Measurements from ENCODE around the gene ATP6V1F. TPM values are rescaled to one million over a fixed set of nuclear protein-coding genes. Genes with fewer than 3 reads are reported as not detected.

The ATP6V1F gene
- total RNA-seq, 1 experiment from 2014 or later: 149 TPM

DNA sequence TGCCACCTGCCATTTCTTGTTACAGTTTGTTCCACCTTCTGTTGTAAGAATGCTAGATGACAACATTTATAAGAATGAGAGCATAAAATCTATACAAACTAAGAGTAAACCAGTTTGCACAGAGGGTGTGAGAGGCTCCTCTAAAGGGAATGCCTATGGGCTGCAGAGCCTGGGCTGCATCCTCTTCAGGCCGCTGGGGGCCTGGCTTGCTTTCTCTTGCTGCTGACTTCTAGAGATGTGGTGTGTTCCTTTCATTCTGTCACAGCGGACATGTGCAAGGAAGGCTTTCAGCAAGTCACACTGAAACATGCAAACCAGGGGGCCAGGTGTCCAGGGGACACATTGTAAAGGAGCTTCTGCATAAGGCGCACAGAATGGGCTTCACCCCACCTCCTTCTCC, 7.1 kb upstream of the ATP6V1F start:
- ChIA-PET RAD21 (ENCODE audit: low non-redundant PET in 1 of 2, low total read pairs in 2 of 2, uncharacterized antibody in 2 of 2, unreplicated experiment in 2 of 2) (no interaction called here), CTCF (no interaction called here), POLR2A (no interaction called here)
- intact Hi-C loops (cut with micrococcal nuclease): no loop called here
- TF ChIP-seq POLR2A (IDR thresholded peaks at IDR 0.05; ENCODE audit: borderline replicate concordance, extremely low read depth, insufficient read depth, insufficient read length) (no peak), SIN3A (IDR thresholded peaks at IDR 0.05; ENCODE audit: low read depth) (no peak), SP1 (IDR thresholded peaks at IDR 0.05; ENCODE audit: low read depth) (no peak)
- no TSS peak for BruUV-seq (replicated peaks)
- no peaks in the 10 kb centered on the region for H3K79me2 ChIP-seq (ENCODE audit: insufficient read depth, low read length)
- H3K27ac ChIP-seq (ENCODE audit: low read depth, low read length): no peak overlapping the region
- H3K4me2 ChIP-seq (ENCODE audit: low read length): no peak overlapping the region
- H3K4me3 ChIP-seq (replicated peaks in 1 of 2; ENCODE audit: low read depth in 1 of 2, low read length in 2 of 2): no peak overlapping the region
- H3K9me2 ChIP-seq (ENCODE audit: insufficient read depth): no peaks in the 10 kb centered on the region
- no peaks in the 10 kb centered on the region for H3K4me1 ChIP-seq (ENCODE audit: control insufficient read depth in 1 of 2, insufficient read depth in 2 of 2, low read length in 2 of 2)
- no peaks in the 10 kb centered on the region for H3K27me3 ChIP-seq (ENCODE audit: insufficient read depth, low read length)
- DNase-seq (ENCODE audit: low read depth, low spot score): no peak
- H3K36me3 ChIP-seq (ENCODE audit: control insufficient read depth in 1 of 2, insufficient read depth in 2 of 2, low read length in 2 of 2): peaks cover 0 to 1% of the 10 kb centered on the region in 2 experiments; a peak in 1 of 4 replicates
- no peaks in the 10 kb centered on the region for H3K9me3 ChIP-seq (ENCODE audit: control insufficient read depth in 1 of 2, insufficient read depth in 1 of 2, low read depth in 1 of 2, low read length in 2 of 2)
- no peak for ATAC-seq
- no peak overlapping the region for H3K9ac ChIP-seq (ENCODE audit: low read length)
- H4K20me1 ChIP-seq (ENCODE audit: insufficient read depth): no peaks in the 10 kb centered on the region
- H2AFZ ChIP-seq (ENCODE audit: low read depth, low read length, poor library complexity, severe bottlenecking): no peak overlapping the region

DNA sequence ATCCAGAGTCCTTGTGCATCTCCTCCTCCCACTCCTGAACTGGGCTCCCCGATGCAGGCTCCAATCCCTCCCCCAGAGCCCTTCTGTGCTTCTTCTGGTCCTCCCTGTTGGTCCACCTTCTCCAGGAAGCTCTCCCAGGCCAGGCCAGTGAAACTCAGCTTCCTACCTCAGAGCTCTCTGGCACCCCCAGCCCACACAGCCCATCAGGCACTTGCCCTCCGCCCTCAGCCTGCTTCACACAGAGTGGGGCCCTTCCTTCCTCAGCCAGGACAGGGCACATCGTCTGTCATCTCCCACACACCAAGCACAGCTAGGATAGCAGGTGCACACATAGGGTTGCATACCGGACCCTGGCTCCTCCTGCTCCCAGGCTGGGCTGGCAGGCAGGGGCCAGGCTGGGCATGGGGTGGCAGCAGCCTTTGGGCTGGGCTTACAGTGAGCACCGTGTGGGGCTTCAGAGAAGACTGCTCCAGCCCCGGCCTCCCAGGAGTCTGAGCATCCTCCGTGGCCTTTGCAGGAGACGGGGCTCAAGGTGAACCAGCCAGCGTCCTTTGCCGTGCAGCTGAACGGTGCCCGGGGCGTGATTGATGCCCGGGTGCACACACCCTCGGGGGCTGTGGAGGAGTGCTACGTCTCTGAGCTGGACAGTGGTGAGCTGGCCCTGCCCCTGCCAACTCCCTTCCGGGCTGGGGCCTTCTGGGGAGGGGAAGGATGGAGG, 6.5 kb upstream of the ATP6V1F start:
- Histone ChIP-seq H3K4me2 (ENCODE audit: low read length) (no peak overlapping the region), H3K36me3 (ENCODE audit: control insufficient read depth in 1 of 2, insufficient read depth in 2 of 2, low read length in 2 of 2) (no peaks in the 10 kb centered on the region), H3K27ac (ENCODE audit: low read depth, low read length) (no peak overlapping the region), H3K4me3 (replicated peaks in 1 of 2; ENCODE audit: low read depth in 1 of 2, low read length in 2 of 2) (no peak overlapping the region), H4K20me1 (ENCODE audit: insufficient read depth) (no peaks in the 10 kb centered on the region), H3K79me2 (ENCODE audit: insufficient read depth, low read length) (no peaks in the 10 kb centered on the region), H3K9me2 (ENCODE audit: insufficient read depth) (no peaks in the 10 kb centered on the region), H3K9ac (ENCODE audit: low read length) (no peak overlapping the region), H3K4me1 (ENCODE audit: control insufficient read depth in 1 of 2, insufficient read depth in 2 of 2, low read length in 2 of 2) (no peaks in the 10 kb centered on the region), H2AFZ (ENCODE audit: low read depth, low read length, poor library complexity, severe bottlenecking) (no peak overlapping the region), H3K9me3 (ENCODE audit: control insufficient read depth in 1 of 2, insufficient read depth in 1 of 2, low read depth in 1 of 2, low read length in 2 of 2) (no peaks in the 10 kb centered on the region), H3K27me3 (ENCODE audit: insufficient read depth, low read length) (no peaks in the 10 kb centered on the region)
- ATAC-seq (no peak), DNase-seq (ENCODE audit: low read depth, low spot score) (no peak)
- POLR2A ChIA-PET: no interaction called here
- BruUV-seq (replicated peaks): no TSS peak
- RAD21 ChIA-PET (ENCODE audit: low non-redundant PET in 1 of 2, low total read pairs in 2 of 2, uncharacterized antibody in 2 of 2, unreplicated experiment in 2 of 2): no interaction called here
- CTCF ChIA-PET: no interaction called here
- intact Hi-C loops (cut with micrococcal nuclease): no loop called here
- TF ChIP-seq CBX3 (IDR thresholded peaks at IDR 0.05; ENCODE audit: low read depth) (no peak), EGR1 (IDR thresholded peaks at IDR 0.05; ENCODE audit: low read depth) (no peak), JUND (IDR thresholded peaks at IDR 0.05) (no peak), SIN3A (IDR thresholded peaks at IDR 0.05; ENCODE audit: low read depth) (no peak)
- TF ChIP-seq, protein P1, sequence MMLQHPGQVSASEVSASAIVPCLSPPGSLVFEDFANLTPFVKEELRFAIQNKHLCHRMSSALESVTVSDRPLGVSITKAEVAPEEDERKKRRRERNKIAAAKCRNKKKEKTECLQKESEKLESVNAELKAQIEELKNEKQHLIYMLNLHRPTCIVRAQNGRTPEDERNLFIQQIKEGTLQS (IDR thresholded peaks at IDR 0.05): no peak
- TF ChIP-seq, protein P2, sequence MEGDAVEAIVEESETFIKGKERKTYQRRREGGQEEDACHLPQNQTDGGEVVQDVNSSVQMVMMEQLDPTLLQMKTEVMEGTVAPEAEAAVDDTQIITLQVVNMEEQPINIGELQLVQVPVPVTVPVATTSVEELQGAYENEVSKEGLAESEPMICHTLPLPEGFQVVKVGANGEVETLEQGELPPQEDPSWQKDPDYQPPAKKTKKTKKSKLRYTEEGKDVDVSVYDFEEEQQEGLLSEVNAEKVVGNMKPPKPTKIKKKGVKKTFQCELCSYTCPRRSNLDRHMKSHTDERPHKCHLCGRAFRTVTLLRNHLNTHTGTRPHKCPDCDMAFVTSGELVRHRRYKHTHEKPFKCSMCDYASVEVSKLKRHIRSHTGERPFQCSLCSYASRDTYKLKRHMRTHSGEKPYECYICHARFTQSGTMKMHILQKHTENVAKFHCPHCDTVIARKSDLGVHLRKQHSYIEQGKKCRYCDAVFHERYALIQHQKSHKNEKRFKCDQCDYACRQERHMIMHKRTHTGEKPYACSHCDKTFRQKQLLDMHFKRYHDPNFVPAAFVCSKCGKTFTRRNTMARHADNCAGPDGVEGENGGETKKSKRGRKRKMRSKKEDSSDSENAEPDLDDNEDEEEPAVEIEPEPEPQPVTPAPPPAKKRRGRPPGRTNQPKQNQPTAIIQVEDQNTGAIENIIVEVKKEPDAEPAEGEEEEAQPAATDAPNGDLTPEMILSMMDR (IDR thresholded peaks at IDR 0.05 in 2 of 3, conservative IDR thresholded peaks at IDR 0.05 in 1 of 3; ENCODE audit: borderline replicate concordance in 1 of 3, insufficient read depth in 1 of 3, low read depth in 2 of 3, low read length in 2 of 3): no peak
